ENCODE data around the gene ITGA3. TPM values are rescaled to one million over a fixed set of nuclear protein-coding genes. Genes with fewer than 3 reads are reported as not detected.

ITGA3 gene
- total and polyA plus RNA-seq, 2 of the 13 experiments (the other 11 are each of a cell fraction or from before 2014, with no cell fraction given): 0.48 to 0.69 TPM

DNA sequence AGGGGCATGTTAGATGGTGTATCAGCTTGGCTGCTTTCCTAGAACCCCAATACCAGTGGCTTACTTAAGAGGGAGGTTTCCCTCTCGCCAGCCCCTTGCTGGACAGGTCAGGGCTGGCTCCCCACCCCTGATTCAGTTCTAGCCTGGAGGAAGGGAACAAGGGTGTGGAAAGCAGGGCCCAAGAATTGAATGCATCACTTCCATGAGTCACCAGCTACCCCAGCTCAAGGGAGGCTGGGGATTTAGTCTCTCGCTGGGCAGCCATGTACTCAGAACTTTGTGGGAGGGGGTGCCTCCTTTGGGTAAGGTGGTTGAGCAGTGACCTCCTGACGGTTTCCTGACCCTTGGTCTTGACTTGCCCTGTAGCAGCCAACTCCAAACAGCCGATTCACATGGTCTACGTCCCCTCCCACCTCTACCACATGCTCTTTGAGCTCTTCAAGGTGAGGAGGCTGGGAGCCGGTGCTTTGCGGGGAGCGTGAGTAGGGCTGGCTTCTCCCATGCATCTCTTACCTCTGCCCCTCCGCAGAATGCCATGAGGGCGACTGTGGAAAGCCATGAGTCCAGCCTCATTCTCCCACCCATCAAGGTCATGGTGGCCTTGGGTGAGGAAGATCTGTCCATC lies 52.0 kb downstream of the ITGA3 start (continued):
- TF ChIP-seq, protein P1, sequence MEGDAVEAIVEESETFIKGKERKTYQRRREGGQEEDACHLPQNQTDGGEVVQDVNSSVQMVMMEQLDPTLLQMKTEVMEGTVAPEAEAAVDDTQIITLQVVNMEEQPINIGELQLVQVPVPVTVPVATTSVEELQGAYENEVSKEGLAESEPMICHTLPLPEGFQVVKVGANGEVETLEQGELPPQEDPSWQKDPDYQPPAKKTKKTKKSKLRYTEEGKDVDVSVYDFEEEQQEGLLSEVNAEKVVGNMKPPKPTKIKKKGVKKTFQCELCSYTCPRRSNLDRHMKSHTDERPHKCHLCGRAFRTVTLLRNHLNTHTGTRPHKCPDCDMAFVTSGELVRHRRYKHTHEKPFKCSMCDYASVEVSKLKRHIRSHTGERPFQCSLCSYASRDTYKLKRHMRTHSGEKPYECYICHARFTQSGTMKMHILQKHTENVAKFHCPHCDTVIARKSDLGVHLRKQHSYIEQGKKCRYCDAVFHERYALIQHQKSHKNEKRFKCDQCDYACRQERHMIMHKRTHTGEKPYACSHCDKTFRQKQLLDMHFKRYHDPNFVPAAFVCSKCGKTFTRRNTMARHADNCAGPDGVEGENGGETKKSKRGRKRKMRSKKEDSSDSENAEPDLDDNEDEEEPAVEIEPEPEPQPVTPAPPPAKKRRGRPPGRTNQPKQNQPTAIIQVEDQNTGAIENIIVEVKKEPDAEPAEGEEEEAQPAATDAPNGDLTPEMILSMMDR (CRISPR knock-in tag; IDR thresholded peaks at IDR 0.05): no peak
- TF ChIP-seq ZFYVE20 (CRISPR knock-in tag; IDR thresholded peaks at IDR 0.05; ENCODE audit: borderline replicate concordance, low read depth) (no peak), FIP1L1 (IDR thresholded peaks at IDR 0.05; ENCODE audit: borderline replicate concordance, insufficient read depth, low read depth, low read length) (no peak), ESRRA (CRISPR knock-in tag; IDR thresholded peaks at IDR 0.05; ENCODE audit: low read depth) (peak; percentile 81; the same call in 1 of the 2 replicates), MXD4 (CRISPR knock-in tag; IDR thresholded peaks at IDR 0.05) (no peak), GATAD1 (CRISPR knock-in tag; IDR thresholded peaks at IDR 0.05) (no peak), PHF5A (CRISPR knock-in tag; IDR thresholded peaks at IDR 0.05; ENCODE audit: low read depth, unreplicated experiment) (no peak), ZNF136 (CRISPR knock-in tag; IDR thresholded peaks at IDR 0.05; ENCODE audit: low read depth) (no peak)
- TF ChIP-seq, protein P2, sequence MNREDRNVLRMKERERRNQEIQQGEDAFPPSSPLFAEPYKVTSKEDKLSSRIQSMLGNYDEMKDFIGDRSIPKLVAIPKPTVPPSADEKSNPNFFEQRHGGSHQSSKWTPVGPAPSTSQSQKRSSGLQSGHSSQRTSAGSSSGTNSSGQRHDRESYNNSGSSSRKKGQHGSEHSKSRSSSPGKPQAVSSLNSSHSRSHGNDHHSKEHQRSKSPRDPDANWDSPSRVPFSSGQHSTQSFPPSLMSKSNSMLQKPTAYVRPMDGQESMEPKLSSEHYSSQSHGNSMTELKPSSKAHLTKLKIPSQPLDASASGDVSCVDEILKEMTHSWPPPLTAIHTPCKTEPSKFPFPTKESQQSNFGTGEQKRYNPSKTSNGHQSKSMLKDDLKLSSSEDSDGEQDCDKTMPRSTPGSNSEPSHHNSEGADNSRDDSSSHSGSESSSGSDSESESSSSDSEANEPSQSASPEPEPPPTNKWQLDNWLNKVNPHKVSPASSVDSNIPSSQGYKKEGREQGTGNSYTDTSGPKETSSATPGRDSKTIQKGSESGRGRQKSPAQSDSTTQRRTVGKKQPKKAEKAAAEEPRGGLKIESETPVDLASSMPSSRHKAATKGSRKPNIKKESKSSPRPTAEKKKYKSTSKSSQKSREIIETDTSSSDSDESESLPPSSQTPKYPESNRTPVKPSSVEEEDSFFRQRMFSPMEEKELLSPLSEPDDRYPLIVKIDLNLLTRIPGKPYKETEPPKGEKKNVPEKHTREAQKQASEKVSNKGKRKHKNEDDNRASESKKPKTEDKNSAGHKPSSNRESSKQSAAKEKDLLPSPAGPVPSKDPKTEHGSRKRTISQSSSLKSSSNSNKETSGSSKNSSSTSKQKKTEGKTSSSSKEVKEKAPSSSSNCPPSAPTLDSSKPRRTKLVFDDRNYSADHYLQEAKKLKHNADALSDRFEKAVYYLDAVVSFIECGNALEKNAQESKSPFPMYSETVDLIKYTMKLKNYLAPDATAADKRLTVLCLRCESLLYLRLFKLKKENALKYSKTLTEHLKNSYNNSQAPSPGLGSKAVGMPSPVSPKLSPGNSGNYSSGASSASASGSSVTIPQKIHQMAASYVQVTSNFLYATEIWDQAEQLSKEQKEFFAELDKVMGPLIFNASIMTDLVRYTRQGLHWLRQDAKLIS (CRISPR knock-in tag; IDR thresholded peaks at IDR 0.05): no peak
- TF ChIP-seq, protein P3, sequence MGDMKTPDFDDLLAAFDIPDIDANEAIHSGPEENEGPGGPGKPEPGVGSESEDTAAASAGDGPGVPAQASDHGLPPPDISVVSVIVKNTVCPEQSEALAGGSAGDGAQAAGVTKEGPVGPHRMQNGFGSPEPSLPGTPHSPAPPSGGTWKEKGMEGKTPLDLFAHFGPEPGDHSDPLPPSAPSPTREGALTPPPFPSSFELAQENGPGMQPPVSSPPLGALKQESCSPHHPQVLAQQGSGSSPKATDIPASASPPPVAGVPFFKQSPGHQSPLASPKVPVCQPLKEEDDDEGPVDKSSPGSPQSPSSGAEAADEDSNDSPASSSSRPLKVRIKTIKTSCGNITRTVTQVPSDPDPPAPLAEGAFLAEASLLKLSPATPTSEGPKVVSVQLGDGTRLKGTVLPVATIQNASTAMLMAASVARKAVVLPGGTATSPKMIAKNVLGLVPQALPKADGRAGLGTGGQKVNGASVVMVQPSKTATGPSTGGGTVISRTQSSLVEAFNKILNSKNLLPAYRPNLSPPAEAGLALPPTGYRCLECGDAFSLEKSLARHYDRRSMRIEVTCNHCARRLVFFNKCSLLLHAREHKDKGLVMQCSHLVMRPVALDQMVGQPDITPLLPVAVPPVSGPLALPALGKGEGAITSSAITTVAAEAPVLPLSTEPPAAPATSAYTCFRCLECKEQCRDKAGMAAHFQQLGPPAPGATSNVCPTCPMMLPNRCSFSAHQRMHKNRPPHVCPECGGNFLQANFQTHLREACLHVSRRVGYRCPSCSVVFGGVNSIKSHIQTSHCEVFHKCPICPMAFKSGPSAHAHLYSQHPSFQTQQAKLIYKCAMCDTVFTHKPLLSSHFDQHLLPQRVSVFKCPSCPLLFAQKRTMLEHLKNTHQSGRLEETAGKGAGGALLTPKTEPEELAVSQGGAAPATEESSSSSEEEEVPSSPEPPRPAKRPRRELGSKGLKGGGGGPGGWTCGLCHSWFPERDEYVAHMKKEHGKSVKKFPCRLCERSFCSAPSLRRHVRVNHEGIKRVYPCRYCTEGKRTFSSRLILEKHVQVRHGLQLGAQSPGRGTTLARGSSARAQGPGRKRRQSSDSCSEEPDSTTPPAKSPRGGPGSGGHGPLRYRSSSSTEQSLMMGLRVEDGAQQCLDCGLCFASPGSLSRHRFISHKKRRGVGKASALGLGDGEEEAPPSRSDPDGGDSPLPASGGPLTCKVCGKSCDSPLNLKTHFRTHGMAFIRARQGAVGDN (CRISPR knock-in tag; IDR thresholded peaks at IDR 0.05): peak; percentile 57
- TF ChIP-seq, protein P4, sequence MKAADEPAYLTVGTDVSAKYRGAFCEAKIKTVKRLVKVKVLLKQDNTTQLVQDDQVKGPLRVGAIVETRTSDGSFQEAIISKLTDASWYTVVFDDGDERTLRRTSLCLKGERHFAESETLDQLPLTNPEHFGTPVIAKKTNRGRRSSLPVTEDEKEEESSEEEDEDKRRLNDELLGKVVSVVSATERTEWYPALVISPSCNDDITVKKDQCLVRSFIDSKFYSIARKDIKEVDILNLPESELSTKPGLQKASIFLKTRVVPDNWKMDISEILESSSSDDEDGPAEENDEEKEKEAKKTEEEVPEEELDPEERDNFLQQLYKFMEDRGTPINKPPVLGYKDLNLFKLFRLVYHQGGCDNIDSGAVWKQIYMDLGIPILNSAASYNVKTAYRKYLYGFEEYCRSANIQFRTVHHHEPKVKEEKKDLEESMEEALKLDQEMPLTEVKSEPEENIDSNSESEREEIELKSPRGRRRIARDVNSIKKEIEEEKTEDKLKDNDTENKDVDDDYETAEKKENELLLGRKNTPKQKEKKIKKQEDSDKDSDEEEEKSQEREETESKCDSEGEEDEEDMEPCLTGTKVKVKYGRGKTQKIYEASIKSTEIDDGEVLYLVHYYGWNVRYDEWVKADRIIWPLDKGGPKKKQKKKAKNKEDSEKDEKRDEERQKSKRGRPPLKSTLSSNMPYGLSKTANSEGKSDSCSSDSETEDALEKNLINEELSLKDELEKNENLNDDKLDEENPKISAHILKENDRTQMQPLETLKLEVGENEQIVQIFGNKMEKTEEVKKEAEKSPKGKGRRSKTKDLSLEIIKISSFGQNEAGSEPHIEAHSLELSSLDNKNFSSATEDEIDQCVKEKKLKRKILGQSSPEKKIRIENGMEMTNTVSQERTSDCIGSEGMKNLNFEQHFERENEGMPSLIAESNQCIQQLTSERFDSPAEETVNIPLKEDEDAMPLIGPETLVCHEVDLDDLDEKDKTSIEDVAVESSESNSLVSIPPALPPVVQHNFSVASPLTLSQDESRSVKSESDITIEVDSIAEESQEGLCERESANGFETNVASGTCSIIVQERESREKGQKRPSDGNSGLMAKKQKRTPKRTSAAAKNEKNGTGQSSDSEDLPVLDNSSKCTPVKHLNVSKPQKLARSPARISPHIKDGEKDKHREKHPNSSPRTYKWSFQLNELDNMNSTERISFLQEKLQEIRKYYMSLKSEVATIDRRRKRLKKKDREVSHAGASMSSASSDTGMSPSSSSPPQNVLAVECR (CRISPR knock-in tag; IDR thresholded peaks at IDR 0.05; ENCODE audit: borderline replicate concordance): 0 out of 2 replicates have a peak, but pooled peaks have one; percentile 20
